NCI-H187 (cell line): ENCODE results near the gene PIGK.
"Not testable (repeated sequence)": the region's sequence is repeated elsewhere in the genome, so short reads cannot be mapped to it uniquely, and the experiment has no call there.

ENCODE experiments used
- DNase-seq, 2 experiments: peaks; one replicate each; lab custom pipeline; 2025; lab: John Stamatoyannopoulos, UW

PIGK gene

GRCh38 chr1:77219166-77219887 is at the start of gene PIGK:
PIGK (minus strand) TSS chr1:77219430; CDS start chr1:77219402, 28 bp downstream.
- DNase-seq, result peak; percentile 55 to 81

GRCh38 chr1:77267035-77267434 is 47.8 kb upstream of the PIGK start:
- DNase-seq, result no peak

GRCh38 chr1:77265180-77265579 is 46.0 kb upstream of the PIGK start:
- no peak for DNase-seq

- DNase-seq, result no peak
Measured at GRCh38 chr1:77263708-77264107, 44.5 kb upstream of the PIGK start.

GRCh38 chr1:77253211-77253610 is 34.0 kb upstream of the PIGK start:
- no peak for DNase-seq

DNA sequence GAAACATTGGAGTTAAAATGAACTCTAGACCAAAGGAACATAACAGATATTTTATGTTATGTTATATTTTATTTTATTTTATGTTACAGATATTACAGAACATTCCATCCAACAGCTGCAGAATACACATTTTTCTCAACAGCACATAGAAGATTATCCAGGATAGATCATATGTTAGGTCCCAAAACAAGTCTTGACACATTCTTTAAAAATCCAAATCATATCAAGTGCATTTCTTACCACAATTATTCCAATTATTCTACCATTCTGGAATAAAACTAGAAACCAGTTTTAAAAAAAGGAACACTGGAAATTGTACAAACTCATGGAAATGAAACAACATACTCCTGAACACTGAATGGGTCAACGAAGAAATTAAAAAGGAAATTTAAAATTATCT is 30.9 kb upstream of the PIGK start:
- no peak for DNase-seq

- DNase-seq, result no peak
Measured at GRCh38 chr1:77245830-77246229, 26.6 kb upstream of the PIGK start.

- DNase-seq, result no peak
Measured at GRCh38 chr1:77239311-77239710, 20.1 kb upstream of the PIGK start.

DNA sequence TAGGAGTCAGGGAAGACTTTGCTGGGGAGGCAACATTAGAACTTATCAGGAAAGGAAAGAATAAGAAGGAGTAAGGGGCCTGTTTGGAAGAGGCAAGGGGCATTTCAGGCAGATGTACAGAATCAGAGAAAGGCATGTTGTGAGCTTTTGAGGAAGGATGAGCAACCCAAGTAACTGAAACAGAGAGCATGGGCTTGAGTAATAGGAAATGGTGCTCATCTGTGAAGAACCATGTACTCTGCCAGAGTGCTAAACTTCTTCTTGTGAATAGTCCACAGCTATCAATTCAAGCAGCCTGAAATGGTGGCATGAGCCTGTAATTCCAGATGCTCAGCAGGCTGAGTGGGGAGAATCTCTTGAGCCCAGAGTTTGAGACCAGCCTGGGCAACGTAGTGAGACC is 19.2 kb upstream of the PIGK start:
- DNase-seq, result no peak

GRCh38 chr1:77234943-77235342 is 15.7 kb upstream of the PIGK start:
- no peak for DNase-seq

DNA sequence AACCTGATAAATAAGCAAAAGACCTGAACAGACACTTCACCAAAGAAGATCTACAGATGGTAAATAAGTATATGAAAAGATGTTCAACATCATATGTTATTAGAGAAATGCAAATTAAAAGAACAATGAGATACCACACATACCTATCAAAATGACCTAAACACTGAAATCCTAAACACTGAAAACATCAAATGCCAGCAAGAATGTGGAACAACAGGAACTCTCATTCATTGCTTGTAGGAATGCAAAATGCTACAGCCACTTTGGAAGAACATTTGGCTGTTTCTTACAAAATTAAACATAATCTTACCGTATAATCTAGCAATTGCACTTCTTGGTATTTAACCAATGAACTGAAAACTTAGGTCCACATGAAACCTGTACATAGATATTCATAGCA is 14.9 kb upstream of the PIGK start:
- DNase-seq, result no peak

DNA sequence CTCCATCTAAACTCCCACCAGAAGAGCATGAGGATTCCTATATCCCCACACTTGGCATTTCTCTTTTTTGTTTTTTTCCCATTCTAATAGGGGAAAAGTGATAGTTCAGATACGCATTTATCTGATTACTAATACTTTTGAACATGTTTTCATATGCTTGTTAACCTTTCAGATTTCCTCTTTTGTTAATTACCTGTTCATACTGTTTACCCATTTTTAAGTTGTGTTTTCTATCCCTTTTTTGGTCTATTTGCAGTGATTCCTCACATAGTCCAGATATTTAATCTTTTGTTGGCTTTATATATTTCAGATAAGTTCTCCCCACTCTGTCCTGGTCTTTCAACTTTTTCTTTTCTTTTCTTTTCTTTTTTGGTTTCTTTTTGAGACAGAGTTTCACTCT is 13.6 kb upstream of the PIGK start:
- no peak for DNase-seq

DNA sequence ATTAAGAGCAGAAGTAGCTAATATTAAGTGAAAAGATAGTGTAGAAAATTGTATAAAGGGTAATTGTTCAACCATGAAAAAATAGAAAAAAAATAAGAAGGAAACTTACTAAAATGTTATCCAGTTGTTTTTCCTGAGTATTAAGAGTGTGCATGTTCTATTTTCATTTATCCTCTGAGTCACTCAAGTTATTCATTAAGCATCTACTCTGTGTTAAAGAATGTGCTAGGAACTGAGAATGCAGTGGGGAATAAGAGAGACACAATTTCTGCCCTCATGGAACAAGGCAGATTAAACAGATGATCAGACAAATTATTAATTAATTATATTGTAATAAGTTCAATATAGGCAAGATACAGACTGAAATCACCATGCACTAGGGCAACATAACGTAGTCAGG is 10.8 kb upstream of the PIGK start:
- no peak for DNase-seq

DNA sequence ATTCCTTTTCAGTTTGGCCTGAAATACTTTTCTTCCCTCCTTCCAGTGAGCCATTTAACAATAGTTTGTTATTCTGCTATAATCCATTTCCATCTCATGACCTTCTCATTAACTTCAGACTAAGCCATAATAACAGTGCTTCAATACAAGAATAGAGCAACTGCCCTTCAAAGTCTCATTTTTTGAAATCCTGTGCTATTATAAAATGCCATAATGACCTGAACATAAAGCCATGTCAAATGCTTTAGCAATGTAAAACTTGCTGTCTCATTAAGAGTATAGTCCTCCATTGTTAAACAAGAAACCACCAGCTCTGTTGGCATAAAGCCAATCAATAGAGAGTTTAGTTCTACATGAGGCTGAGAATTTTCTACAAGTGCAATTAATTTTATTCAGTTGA is 9.6 kb upstream of the PIGK start:
- DNase-seq, result no peak

DNA sequence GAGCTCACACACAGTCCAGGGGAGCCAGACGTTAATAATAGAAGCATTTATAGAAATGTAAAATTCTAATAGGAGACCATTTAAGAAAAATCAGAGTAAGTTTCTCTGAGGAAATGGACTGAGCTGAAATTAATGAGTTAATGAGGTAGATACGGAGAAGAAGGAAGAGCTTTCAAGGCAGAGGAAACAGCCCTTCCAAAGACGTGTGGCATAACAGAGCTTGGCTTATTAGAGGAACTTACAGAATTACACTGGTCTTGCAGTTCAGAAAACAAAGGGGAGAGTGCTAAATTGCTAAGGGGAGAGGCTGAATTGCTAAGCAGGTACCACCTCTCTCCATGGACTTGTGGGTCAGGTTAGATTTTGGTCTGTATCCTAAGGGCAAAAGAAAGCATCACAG is 8.2 kb upstream of the PIGK start:
- DNase-seq, result no peak

- no peak for DNase-seq
Measured at GRCh38 chr1:77222496-77222895, 3.3 kb upstream of the PIGK start.

GRCh38 chr1:77220687-77221463 is 1.6 kb upstream of the PIGK start:
- no peak for DNase-seq

DNA sequence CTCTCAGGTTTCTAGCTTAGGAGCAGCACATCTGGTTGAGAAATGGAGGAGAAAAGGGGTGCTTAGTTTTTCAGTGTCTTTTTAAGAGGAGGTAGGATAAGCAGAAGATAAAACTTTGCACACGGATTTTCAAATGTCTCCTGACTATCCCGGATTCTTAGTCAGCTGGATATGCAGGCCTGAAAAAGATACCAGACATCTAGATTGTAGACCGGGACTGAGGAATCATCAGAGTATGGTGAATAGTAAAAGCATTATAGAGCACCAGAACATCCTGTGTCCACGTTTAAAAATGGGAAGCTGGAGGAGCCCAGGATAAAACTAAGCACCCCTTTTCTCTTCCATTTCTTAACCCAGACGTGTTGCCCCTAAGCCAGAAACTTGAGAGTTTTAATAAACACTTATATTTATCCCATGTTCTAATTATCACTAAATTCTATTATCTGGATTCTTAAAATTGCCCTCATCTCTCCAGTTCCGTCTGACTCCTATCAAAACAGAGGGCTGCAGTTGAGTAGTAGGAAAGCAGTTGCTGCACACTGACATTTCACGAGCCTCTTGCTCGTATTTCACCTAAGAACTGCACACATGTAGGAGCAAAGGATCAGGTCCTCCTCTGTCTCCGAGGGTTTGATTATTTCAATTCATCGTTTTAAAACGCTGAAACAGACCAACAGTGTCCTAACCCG is 609 bp downstream of the PIGK start:
- DNase-seq, result no peak

DNA sequence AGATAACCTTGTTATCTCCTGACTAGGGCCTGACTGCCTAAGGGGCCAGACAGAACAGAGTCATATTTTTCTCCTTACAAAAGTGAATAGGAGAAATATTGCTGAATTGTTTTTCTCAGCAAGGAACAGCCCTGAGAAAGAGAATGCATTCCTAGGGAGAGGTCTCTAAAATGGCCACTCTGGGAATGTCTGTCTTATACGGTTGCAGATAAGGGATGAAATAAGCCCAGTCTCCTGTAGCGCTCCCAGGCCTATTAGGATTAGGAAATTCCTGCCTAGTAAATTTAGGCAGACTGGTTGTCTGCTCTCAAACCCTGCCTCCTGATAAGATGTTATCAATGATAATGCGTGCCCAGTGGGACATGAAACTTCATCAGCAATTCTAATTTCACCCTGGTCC is 15.2 kb downstream of the PIGK start:
- DNase-seq, result not testable (repeated sequence)

DNA sequence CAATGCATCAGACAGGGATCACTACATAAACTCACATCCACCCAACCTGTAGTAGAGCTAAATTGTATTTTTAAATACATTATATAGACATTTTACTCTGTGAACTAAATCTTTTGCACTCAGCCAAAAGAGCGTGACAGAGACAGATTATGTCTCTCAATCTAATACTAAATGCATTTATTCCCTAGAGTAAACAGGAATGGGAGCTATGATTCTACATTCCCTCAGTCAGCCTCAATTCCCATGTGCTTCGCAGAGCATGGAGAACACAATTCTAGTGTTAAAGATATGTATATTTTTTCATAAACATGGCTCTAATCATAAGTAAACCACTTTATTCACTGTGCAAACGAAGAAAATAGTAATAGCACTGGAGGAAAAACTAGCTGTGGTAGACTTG is 16.5 kb downstream of the PIGK start:
- DNase-seq, result no peak

DNA sequence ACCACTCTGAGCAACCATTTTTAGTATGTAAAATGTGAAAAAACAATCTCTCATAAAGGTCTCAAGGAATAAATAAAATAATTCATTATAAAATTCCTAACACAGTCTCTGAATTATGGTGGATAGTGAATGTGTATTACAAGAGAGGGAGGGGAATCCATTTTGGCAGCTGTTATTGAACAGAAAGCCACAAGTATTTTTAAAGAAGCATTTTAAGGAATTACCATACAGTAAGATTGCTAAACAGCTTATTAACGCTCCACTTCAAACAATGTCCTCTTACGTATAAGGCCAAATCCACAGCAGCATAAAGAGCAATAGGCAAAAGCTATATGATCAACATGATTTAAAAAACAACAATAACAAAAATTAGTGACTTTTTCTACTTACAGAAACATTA is 18.4 kb downstream of the PIGK start:
- no peak for DNase-seq

DNA sequence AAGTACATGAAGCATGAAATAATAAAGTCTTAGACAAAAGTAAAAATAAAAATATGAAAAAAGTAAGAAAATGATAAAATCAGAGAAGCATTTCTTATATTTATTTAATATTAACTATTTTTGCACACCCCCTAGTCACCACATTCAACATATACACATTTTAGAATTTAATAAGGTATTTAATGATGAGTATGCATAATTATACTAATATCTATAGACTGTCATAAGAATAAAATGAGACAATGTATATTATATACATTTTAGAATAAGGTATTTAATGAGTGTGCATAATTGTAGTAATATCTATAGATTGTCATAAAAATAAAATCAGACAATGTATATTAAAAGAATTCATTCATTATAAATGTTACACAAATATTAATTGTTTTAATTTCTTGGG is 18.9 kb downstream of the PIGK start:
- no peak for DNase-seq

DNA sequence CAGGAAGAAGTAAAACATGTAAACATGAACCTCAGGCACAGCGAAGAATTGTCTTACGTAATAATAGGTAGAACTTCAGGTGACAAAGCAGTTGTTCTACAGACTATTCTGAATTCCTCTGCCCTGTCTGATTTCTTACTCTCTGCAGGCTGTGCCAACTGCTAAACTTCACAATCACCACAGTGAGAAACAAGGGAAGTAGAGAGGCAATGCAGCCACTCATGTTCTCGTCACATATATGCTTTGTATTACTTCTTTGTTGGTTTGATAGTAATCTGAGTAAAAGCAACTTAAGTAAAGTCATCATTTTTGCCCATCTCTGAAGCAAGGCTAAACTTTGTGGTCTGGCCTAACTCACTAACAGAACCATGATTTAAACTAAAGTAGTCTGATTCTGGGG is 21.9 kb downstream of the PIGK start:
- no peak for DNase-seq
